Fibroblast of lung (primary cell): ENCODE measurements around the gene ORAI1. TPM values are rescaled to one million over a fixed set of nuclear protein-coding genes. Genes with fewer than 3 reads are reported as not detected.
"Not testable (repeated sequence)": the region's sequence is repeated elsewhere in the genome, so short reads cannot be mapped to it uniquely, and the experiment has no call there.

Source experiments
- DNase-seq, 2 donors: peaks; one replicate each; pipeline versions ENCODE4 v3.0.0 to v3.0.0-alpha.2; 2010; ENCODE audit warnings: low read depth in 2 of 2
- H2AFZ ChIP-seq: 2 replicates; pipeline ENCODE4 v1.5.1; 2012; ENCODE audit warnings: low read length, control low read depth, inconsistent platforms
- H3K27ac ChIP-seq: 2 replicates; pipeline ENCODE4 v1.5.1; 2011; ENCODE audit warnings: low read length, control low read depth; ENCODE audit not compliant: insufficient read depth
- H3K27me3 ChIP-seq: 2 replicates; pipeline ENCODE4 v1.5.1; 2011; ENCODE audit warnings: mild to moderate bottlenecking, low read length; ENCODE audit not compliant: control insufficient read depth, insufficient read depth
- H3K36me3 ChIP-seq: 2 replicates; pipeline ENCODE4 v1.5.1; 2011; ENCODE audit warnings: low read length; ENCODE audit not compliant: control insufficient read depth, insufficient read depth
- H3K4me1 ChIP-seq: 2 replicates; pipeline ENCODE4 v1.5.1; 2011; ENCODE audit warnings: low read length; ENCODE audit not compliant: control insufficient read depth, insufficient read depth; ENCODE audit errors: extremely low read depth
- H3K4me2 ChIP-seq: 2 replicates; pipeline ENCODE4 v1.5.1; 2011; ENCODE audit warnings: low read length, control low read depth; ENCODE audit not compliant: insufficient read depth; ENCODE audit errors: extremely low read depth
- H3K4me3 ChIP-seq, 4 experiments: fragments of 200-600 bp in 1 of 4; sonication (generic) in 1 of 4; replicated peaks in 1 of 4; 2 replicates each; pipeline ENCODE4 v1.5.1; 2011 to 2016; ENCODE audit warnings: low read length in 4 of 4, low read depth in 3 of 4, mild to moderate bottlenecking in 3 of 4, control low read depth in 2 of 4, inconsistent platforms in 1 of 4, mixed read lengths in 1 of 4; ENCODE audit not compliant: insufficient read depth in 1 of 4; ENCODE audit errors: control extremely low read depth in 1 of 4
- H3K79me2 ChIP-seq: 2 replicates; pipeline ENCODE4 v1.5.1; 2012; ENCODE audit warnings: mild to moderate bottlenecking, low read length, inconsistent platforms; ENCODE audit not compliant: control insufficient read depth, insufficient read depth
- H3K9ac ChIP-seq: 2 replicates; pipeline ENCODE4 v1.5.1; 2011; ENCODE audit warnings: mild to moderate bottlenecking, low read length, control low read depth; ENCODE audit not compliant: insufficient read depth
- H3K9me3 ChIP-seq: 2 replicates; pipeline ENCODE4 v1.5.1; 2012; ENCODE audit warnings: low read depth, low read length; ENCODE audit not compliant: control insufficient read depth, insufficient read depth
- H4K20me1 ChIP-seq: 2 replicates; pipeline ENCODE4 v1.5.1; 2011; ENCODE audit warnings: low read length; ENCODE audit not compliant: control insufficient read depth, insufficient read depth; ENCODE audit errors: extremely low read depth
- EZH2 ChIP-seq: IDR thresholded peaks from 2 replicates; pipeline ENCODE4 v1.5.1; 2012; ENCODE audit warnings: low read length, control low read depth, mild to moderate bottlenecking; ENCODE audit errors: missing control alignments
- polyA plus RNA-seq, 2 donors: library from polyadenylated mRNA; depleted of rRNA in 1 of 2; stranded (reverse) in 1 of 2; unstranded in 1 of 2; fragments of >200 nt; gene quantifications; 2 replicates each; pipeline ENCODE4 v1.2.1, GENCODE V29; 2011 to 2012; ENCODE audit warnings: missing spikeins in 1 of 2
- total RNA-seq: library from RNA; depleted of rRNA; stranded (reverse); fragments of >200 nt; gene quantifications from 2 replicates; pipeline ENCODE4 v1.2.1, GENCODE V29; 2014
- TF ChIP-seq, protein P1 (sequence below), 2 donors: IDR thresholded peaks in 1 of 2; conservative IDR thresholded peaks in 1 of 2; 1 replicate in 1 of 2; 2 replicates in 1 of 2; pipeline ENCODE4 v1.5.1; 2011 to 2012; ENCODE audit warnings: low read length in 2 of 2, control low read depth in 1 of 2, inconsistent platforms in 1 of 2, low read depth in 1 of 2, mild to moderate bottlenecking in 1 of 2

ORAI1 gene
- total and polyA plus RNA-seq, 2 donors (not counting 1 experiment from before 2014, with no cell fraction given), result 7.4 to 8.1 TPM

GRCh38 chr12:121663610-121663929 is 37.2 kb downstream of the ORAI1 start:
- H3K27me3 ChIP-seq, result no peaks in the 10 kb centered on the region
- no peaks in the 10 kb centered on the region for H3K9me3 ChIP-seq
- TF ChIP-seq, protein P1, sequence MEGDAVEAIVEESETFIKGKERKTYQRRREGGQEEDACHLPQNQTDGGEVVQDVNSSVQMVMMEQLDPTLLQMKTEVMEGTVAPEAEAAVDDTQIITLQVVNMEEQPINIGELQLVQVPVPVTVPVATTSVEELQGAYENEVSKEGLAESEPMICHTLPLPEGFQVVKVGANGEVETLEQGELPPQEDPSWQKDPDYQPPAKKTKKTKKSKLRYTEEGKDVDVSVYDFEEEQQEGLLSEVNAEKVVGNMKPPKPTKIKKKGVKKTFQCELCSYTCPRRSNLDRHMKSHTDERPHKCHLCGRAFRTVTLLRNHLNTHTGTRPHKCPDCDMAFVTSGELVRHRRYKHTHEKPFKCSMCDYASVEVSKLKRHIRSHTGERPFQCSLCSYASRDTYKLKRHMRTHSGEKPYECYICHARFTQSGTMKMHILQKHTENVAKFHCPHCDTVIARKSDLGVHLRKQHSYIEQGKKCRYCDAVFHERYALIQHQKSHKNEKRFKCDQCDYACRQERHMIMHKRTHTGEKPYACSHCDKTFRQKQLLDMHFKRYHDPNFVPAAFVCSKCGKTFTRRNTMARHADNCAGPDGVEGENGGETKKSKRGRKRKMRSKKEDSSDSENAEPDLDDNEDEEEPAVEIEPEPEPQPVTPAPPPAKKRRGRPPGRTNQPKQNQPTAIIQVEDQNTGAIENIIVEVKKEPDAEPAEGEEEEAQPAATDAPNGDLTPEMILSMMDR (conservative IDR thresholded peaks at IDR 0.05 in 1 of 2, IDR thresholded peaks at IDR 0.05 in 1 of 2; ENCODE audit: low read depth in 1 of 2, low read length in 2 of 2), result no peak
- no peak for TF ChIP-seq EZH2
- H4K20me1 ChIP-seq, result no peaks in the 10 kb centered on the region
- H3K36me3 ChIP-seq, result no peaks in the 10 kb centered on the region
- H2AFZ ChIP-seq, result no peak overlapping the region
- no peaks in the 10 kb centered on the region for H3K79me2 ChIP-seq
- no peaks in the 10 kb centered on the region for H3K4me1 ChIP-seq
- H3K4me3 ChIP-seq, result no peak overlapping the region
- no peak for DNase-seq
- no peak overlapping the region for H3K4me2 ChIP-seq
- H3K9ac ChIP-seq, result no peak overlapping the region
- H3K27ac ChIP-seq, result no peak overlapping the region

GRCh38 chr12:121666829-121667228 is 40.5 kb downstream of the ORAI1 start:
- not testable (repeated sequence) for H3K4me1 ChIP-seq, H3K79me2 ChIP-seq, H3K9me3 ChIP-seq, H3K27me3 ChIP-seq, DNase-seq, H3K4me2 ChIP-seq, H3K27ac ChIP-seq, H3K36me3 ChIP-seq, H4K20me1 ChIP-seq, H3K9ac ChIP-seq, H3K4me3 ChIP-seq, H2AFZ ChIP-seq

DNA sequence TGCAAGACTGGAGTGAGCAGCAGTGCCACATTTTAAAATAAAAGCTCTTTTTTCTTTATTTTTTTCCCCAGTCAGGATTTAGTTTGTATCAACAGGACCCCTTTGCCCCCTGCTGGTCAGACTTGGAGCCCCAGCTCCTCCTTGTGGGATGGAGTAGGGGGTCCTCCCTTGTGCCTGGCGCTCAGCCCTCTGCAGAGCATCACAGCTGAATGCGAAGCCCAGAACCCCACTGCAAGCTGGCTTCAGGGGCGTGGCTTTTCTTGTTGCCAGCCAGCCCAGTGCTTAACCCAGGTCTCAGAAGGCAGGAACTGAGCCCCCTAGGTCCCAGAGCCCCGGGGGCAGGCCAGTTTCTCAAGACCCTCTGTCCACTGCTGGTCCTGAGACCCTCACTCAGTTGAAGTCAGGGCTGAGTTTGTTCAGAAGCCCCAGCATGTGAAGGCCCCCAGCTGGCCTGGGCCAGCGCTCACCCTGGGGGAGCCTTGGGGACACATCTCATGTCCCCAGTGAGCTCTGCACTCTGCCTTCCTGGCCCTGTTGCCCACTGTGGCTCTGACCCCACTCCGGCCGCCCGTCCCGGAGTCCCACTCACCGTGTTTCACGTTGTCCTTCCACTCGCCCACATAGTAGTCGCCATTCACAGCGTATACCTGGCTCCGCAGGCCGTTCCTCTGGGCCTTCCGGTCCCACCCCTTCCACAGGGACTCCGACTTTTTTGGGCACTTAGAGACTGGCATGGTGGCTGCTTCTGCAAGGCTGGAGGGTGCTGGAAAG is 42.6 kb downstream of the ORAI1 start:
- no peaks in the 10 kb centered on the region for H3K36me3 ChIP-seq
- H3K4me1 ChIP-seq, result no peaks in the 10 kb centered on the region
- no peaks in the 10 kb centered on the region for H3K9me3 ChIP-seq
- H3K27ac ChIP-seq, result no peak overlapping the region
- no peak overlapping the region for H3K4me3 ChIP-seq
- H3K9ac ChIP-seq, result no peak overlapping the region
- no peaks in the 10 kb centered on the region for H3K27me3 ChIP-seq
- peak; percentile 13 to 42 for DNase-seq
- no peak overlapping the region for H3K4me2 ChIP-seq
- no peaks in the 10 kb centered on the region for H3K79me2 ChIP-seq
- H2AFZ ChIP-seq, result no peak overlapping the region
- TF ChIP-seq EZH2, result no peak
- TF ChIP-seq, protein P1 (conservative IDR thresholded peaks at IDR 0.05 in 1 of 2, IDR thresholded peaks at IDR 0.05 in 1 of 2; ENCODE audit: low read depth in 1 of 2, low read length in 2 of 2), result peak; percentile 51 to 64
- H4K20me1 ChIP-seq, result no peaks in the 10 kb centered on the region
